DMS53 treated with DMSO at 0.1 percent for 48 hours (cell line): ENCODE results near the gene HS6ST2.
"Not testable (repeated sequence)": the region's sequence is repeated elsewhere in the genome, so short reads cannot be mapped to it uniquely, and the experiment has no call there.

Experiments
- DNase-seq: peaks from one replicate; lab custom pipeline; 2025; ENCODE audit not compliant: unreplicated experiment; lab: John Stamatoyannopoulos, UW

Gene HS6ST2

DNA sequence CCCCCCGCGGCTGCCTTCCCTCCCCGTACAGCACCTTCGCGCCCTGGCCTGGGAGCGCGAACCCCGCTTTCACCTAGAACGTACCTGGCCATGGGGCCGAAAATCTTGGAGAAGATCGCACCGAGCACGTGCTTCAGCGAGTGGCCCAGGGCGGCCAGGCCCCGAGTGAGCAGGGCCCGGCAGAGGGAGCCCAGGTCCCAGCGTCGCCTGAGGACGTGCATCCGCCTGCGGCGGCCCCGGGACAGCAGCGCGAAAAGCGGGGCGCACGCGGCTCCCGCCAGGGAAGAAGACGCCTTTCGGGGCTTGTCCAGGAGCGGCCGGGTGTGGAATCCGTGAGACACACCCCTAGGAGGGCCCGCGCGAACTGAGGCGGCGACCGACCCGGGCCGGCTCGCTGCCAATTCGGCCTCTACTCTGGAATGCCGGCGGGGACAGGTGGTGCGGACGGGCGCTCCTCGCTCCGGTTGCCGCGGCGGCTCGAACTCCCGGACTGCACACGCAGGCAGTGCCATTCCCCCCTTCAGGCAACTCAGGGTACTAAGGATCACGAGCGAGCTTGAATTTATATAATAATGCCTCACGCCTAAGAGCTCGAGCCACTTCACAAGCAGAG, at the start of gene HS6ST2:
Gene HS6ST2 (minus strand): TSS at position 539 of the 613 bp plus-strand sequence.
- DNase-seq: peak; percentile 21

DNA sequence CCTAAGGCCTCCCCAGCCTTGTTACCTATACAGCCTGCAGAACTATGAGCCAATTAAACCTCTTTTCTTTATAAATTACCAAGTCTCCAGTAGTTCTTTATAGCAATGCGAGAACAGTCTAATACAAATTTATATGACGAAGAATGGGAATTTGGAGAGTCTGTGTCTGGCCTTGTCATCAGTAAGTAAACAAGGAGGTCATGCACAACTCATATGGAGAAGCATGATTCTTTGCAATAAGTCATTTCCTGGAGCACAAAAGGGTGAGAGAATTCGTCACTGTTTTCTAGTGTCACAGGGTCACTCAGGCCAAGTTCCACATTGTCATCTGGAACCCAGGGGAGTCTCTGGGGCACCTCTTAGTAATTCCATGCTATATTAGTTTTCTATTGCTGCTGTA, 49.0 kb upstream of the HS6ST2 start:
- DNase-seq: no peak

- no peak for DNase-seq
These were observed 47.2 kb upstream of the HS6ST2 start for GRCh38 chrX:133005616-133006015.

DNA sequence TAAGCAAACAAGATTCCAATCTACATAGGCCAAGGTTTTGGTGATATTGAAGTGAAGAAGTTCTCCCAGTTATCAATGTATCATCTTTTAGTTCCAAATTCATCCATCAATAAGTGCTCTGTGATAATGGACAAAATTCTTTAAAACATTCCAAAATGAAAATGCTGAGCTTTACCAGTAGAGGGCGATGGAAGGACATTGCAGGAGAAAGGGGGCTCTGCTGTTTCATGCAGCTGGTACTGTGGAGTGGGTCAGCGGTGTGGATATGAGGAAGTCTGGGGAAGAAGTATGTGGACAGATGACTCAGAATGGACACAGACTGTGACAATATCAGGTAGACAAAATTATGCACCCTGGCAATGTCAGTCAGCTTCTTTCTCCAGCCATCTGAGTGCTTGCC, 46.6 kb upstream of the HS6ST2 start:
- DNase-seq: peak; percentile 15

- no peak for DNase-seq
These were observed 40.8 kb upstream of the HS6ST2 start for GRCh38 chrX:132999209-132999608.

DNA sequence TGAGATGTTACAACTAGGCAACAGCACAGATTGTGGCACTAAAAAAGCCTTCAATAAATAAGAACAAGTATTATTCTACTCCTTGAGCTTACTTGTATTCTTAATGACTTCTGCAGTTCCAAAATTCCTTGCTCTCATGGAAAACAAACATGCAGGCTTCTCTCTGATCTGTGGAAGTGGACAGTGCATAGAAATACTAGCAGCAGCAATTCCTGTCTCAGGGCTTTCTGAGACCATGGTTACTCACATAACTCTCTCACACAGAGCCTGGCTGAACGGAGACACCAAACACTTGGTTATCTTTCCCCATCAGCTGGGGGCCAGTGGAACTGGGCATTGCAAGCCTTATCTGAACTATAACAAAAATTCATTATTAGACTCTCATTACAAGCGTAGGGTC, 32.4 kb upstream of the HS6ST2 start:
- DNase-seq: no peak

DNA sequence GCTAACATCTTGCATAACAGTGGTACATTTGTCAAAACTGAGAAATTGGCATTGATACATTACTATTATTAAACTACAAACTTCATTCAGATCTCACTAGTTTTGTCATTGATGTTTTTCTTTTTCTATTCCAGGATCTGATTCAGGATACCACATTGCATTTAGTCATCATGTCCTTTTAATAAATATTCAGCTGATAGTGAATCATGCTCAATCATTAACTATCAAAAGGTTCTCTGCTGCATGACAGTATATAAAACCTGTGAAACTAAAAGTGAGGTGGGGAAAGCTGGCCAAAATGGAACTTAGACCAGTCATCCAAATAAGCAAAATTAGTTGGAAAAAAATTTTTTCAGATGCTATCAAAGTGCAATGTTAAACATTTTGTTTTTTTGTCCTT, 28.1 kb upstream of the HS6ST2 start:
- no peak for DNase-seq

- no peak for DNase-seq
These were observed 25.7 kb upstream of the HS6ST2 start for GRCh38 chrX:132984058-132984650.

DNA sequence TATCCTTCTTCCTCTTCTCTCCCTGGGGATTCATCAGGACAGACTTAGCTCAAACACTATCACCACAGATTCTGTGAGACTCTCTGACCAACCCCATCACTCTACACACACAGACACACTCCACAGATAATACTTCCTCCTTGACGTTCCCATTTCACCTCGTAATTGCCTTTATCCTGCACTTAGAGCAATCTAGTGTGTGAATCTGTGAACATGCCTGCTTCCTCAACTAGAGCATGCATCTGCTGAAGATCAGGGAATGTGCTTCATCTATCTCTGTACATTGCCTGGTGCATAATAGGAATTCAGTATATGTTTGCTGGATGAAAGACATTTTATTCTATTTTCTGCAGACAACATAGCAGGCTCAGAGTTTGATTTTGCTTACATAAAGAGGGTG, 25.1 kb upstream of the HS6ST2 start:
- no peak for DNase-seq

DNA sequence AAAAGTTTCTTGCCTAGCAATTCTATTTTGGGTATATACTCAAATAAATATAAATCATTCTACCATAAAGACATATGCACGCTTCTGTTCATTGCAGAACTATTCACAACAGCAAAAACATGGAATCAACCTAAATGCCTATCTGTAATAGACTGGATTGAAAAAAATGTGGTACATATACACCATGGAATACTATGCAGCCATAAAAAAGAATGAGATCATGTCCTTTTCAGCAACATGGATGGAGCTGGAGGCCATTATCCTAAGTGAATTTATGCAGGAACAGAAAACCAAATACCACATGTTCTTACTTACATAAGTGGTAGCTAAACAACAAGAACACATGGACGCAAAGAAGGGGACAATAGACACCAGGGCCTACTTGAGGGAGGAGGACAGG, 21.6 kb upstream of the HS6ST2 start:
- DNase-seq: not testable (repeated sequence)

DNA sequence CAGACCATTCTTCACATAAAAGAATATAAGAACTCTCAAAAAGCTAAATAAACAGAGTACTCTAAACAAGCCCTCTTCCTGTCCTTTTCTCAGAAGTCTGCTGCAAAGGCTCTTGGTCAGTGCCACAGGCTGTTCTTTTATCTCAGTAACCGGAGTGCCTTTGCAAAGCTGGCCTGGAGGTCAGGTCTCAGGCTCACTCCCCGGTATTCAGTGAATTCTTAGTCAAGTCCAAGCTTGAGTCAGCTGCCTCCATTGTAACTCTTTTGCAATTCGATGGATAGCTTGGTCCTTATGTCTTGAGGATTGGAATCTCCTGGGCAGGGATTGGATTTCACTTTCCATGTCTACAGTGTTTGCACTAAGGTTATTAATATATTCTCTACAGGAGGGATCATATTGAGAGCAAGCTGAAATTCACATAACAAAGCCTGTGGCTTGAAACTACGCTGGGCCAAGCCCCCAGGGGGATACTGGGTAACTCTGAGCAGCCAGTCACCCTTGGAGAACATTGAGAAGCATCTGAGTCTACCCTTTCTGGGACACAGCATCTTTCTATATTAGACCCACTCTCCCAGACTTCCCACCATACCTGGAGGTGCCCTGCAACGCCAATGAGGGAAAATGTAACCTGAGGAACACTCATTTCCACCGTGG, 10.0 kb upstream of the HS6ST2 start:
- peak; percentile 53 for DNase-seq

GRCh38 chrX:132967049-132967448, 8.6 kb upstream of the HS6ST2 start:
- DNase-seq: peak; percentile 75

DNA sequence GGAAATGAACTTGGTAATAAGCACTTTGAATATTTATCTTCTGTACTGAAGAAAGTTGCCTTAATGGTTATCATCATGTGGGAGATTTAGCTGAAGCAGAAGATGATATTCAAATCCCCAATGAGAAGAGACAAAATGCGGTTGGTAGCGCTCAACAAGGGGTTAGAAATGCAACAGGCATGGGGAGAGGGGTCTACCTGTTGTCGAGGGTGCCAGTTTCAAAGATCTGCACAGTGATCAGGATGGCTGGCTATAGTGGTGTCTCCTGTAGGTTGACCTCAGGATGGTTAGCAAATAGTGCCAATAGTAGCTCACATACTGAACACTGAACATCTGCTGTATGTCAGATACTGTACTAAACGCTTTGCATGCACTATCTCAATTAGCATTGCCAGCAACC, 7.0 kb upstream of the HS6ST2 start:
- DNase-seq: no peak

GRCh38 chrX:132961511-132961910, 3.1 kb upstream of the HS6ST2 start:
- DNase-seq: no peak

- DNase-seq: peak; percentile 16
These were observed 978 bp downstream of the HS6ST2 start for GRCh38 chrX:132957211-132958090.

DNA sequence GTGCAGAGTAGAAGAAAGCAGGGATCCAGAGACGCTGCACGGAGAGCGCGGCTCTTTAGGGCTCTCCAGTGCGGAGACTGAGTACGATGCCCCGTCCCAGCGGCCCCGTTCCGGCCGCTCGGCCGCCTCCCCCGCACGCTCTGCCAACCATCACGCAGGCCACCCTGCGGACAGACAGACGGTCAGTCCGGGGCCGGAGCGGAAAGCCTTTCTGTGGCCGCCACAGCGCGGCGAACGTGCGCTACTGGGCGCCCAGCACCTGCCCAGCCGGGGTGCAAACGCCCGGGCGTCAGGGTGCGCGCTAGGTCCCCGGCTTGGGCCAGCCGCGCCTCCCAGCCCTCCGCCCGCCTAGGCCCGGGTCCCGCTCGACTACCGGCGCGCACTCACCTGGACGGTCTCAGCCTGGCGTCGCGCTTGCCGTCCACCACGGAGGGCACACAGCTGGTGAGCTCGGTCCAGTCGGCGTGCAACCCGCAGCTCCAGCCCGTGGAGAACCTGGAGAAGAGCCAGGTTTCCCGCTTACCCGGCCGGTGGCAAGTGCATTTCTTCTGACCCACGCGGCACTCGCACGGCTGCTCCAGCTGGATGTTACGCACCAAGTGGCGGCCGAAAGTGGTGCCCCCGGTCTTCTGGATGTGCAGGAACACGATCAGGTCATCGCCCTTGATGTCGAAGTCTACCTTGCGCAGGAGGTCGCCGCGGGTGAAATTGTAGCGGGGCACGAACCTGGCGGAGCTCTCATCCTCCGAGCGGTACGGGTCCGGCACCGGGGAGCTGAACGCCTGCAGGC, 1.8 kb downstream of the HS6ST2 start:
- DNase-seq: no peak

- no peak for DNase-seq
These were observed 2.7 kb downstream of the HS6ST2 start for GRCh38 chrX:132955690-132956089.

- DNase-seq: peak; percentile 8
These were observed 4.1 kb downstream of the HS6ST2 start for GRCh38 chrX:132954323-132954722.

GRCh38 chrX:132953354-132953753, 5.1 kb downstream of the HS6ST2 start:
- no peak for DNase-seq

DNA sequence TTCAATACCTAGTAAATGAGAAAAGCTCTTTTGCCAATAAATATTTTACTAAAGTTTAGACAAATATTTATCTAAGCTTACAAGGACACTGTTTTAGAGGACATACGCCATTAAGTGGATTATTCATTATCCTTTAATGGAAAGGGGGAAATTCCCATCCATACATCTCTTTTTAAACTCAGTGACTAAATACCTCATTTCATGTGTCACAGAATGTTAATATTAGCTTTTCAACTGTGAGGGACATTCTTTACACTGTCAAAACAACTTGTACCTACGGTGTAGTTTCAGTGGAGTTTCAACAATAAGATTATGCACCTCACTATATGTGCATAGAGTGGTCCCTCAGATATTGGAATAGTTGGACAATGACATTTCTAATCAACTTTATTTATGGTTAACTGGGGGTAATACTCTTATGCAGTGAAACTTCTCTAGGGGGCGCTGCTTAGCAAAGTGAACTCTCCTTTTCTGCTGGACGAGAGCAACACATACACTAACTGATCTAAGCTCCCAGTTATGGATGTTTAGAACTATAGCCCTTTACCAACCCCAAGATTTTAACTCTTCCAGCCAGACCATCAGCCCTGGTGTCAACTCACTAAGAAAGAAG, 9.7 kb downstream of the HS6ST2 start:
- no peak for DNase-seq
